Stimulated activated CD4-positive, alpha-beta T cell treated with anti-CD3 and anti-CD28 coated beads, Interleukin-1b, Interleukin-23, amount 100 ng/mL, for 4 hours (primary cell): ENCODE data around the gene EN2.
"Not testable (repeated sequence)": the region's sequence is repeated elsewhere in the genome, so short reads cannot be mapped to it uniquely, and the experiment has no call there.

Source experiments
- DNase-seq, 2 donors: peaks; one replicate each; pipeline ENCODE4 v3.0.0-alpha.2; 2020; ENCODE audit warnings: low read depth in 2 of 2

Gene EN2

DNA sequence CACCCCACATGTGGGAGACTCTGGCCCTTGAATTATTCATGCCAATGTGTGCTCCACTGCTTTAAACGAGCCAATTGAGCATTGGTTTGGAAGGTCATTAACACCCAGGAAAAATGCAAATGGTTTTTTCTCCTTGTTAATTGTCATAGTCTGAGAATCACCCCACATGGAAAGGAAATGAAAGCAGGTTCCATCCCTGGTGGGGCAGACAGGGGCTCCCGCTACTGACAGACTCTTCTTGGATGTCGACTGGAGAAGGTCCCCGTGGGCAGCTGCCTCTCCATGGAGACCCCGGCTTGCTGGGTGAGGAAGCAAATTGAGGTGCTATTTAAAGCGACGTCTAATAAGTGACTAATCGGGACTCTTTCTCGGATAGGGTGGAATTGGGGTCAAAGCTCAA lies 32.0 kb upstream of the EN2 start:
- no peak for DNase-seq

GRCh38 chr7:155426543-155427410 lies 31.2 kb upstream of the EN2 start:
- DNase-seq = no peak

- DNase-seq = no peak
Measured at GRCh38 chr7:155427411-155428038, 30.4 kb upstream of the EN2 start.

GRCh38 chr7:155428171-155428834 lies 29.6 kb upstream of the EN2 start:
- no peak for DNase-seq

DNA sequence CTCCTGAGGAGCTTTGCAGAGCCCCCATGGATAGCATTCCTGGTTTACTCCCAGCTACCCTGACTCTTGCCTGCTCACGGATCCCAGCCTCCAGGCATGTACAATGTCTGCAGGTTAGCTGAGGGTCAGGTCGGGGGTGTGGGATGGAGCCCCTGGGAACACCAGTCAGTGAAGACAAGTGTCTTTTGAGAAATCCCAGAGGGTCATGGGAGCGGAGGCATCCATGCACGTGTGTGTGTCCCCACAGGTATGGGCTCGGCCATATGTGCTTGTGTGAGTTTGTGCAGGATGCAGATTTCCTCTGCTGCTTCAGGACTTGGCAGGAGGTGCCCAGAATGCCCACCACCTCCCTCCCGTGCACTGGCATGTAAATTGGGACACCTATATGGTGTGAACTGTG lies 28.3 kb upstream of the EN2 start:
- DNase-seq = no peak

- DNase-seq = no peak
Measured at GRCh38 chr7:155430606-155431005, 27.3 kb upstream of the EN2 start.

GRCh38 chr7:155431231-155431630 lies 26.7 kb upstream of the EN2 start:
- no peak for DNase-seq

DNA sequence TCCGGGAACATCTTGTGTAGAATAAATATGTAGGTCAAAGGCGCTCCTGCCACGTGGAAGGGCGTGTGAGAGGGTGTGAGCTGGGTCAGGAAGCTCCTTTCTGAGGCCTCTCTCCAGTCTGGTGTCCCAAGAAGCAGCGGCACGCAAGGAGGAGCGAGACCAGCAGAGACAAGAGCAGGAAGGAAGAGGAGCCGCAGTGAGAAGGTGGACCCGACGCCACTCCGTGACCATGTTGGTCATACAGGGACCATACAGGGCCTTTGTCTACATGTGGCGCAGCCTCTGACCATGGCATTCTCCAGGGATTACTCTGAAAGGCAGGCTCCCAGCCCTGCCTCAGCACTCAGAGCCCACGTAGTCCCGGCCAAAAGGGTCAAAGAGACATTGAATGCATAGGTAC lies 26.2 kb upstream of the EN2 start:
- DNase-seq = no peak

DNA sequence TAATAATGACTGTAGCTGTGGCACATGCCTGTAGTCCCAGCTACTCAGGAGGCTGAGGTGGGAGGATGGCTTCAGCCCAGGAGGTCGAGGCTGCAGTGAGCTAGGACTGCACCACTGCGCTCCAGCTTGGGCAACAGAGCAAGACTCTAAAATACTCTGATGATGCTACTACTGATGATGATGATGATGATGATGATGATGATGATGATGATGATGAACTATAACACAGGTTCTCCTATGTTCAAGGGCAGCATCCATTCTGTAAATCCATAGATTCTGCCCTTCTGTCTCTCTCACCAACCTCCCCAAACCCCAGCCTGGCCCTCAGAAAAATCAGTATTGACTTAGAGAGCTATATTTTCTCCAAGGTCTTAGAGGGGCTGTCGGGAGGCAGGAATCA lies 22.8 kb upstream of the EN2 start:
- no peak for DNase-seq

GRCh38 chr7:155437836-155438235 lies 20.1 kb upstream of the EN2 start:
- no peak for DNase-seq

- DNase-seq = no peak
Measured at GRCh38 chr7:155438777-155439176, 19.2 kb upstream of the EN2 start.

- DNase-seq = no peak
Measured at GRCh38 chr7:155439311-155440017, 18.5 kb upstream of the EN2 start.

DNA sequence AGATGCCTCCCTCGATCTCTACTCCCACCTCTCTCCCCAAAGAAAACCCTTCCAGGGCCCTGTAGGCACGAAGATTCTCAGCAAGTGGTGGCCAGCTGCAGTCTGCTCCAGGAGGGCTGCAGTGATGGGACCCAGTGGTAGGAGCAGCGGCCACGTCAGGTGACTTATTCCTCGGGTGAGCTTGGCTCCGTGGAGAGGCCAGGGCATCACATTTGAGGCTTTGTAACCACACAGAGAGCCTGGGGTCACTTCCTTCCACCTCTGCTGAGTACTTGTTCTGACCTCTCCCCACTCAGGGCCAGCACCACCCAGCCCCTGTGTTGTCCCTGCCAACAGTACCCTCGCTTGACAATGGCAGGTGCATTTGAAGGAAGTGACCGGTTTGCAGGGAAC lies 17.9 kb upstream of the EN2 start:
- no peak for DNase-seq

GRCh38 chr7:155441856-155442255 lies 16.1 kb upstream of the EN2 start:
- DNase-seq = no peak

DNA sequence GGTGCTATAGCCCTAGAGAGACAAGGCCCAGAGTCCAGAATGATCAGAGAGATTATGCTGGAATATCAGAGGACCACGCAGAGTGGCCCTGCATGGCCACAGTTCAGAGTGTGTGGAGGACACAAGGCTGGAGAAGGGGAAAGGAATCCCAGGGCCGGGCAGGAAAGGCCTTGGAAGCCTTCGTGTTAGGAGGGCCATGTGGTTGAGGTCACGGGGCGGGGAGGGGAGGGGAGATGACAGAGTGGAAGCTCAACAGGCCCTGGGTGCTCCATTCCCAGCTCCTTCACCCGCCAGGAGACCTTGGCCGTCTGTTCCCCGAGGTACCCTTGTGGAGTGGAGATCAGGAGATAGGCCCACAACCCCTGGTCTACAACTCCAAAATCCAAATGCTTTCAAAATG lies 13.2 kb upstream of the EN2 start:
- no peak for DNase-seq

DNA sequence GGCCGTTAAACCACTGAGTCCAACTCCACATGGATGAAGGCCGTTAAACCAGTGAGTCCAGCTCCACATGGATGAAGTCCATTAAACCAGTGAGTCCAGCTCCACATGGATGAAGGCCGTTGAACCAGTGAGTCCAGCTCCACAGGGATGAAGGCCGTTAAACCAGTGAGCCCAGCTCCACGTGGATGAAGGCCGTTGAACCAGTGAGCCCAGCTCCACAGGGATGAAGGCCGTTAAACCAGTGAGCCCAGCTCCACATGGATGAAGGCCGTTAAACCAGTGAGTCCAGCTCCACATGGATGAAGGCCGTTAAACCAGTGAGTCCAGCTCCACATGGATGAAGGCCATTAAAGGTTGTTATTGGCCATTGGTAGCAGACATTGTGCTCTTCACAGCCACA lies 12.3 kb upstream of the EN2 start:
- DNase-seq = not testable (repeated sequence)

DNA sequence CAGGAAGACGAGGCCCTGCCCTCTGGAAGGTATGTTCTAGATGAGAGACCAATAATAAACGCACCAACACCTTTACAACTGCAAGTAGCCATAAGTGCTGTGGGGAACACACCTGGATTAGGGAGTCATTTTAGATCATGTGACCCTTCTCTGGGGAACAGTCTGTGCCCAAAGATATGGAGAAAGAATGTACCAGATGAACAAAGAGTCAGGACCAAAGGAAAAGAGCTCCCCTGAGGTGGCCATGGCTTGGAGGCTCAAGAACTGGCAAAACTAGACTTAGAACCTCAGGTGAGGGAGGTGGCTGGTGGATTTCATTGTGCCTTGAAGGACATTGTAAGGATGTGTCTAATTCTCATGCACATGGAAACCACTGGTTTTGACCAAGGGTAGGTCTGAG lies 10.3 kb upstream of the EN2 start:
- no peak for DNase-seq

DNA sequence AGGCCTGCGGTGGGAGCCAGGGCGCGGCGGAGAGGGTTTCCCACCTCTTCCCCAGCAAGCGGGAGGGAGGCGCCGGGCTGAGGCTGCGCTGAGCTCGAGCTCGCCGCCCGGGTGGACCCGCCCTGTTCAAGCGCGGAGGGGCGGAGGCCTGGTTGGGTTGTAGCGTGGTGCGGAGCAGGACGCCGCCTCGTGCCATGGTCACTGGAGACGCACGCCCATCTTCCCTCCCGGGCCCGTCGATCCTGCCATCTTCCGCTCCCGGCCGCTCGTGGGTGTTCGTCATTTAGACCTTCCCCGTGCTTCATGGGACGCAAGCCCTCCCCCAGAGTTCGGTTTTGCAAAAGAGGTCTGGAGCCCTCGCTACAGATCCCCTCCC lies 9.3 kb upstream of the EN2 start:
- no peak for DNase-seq

- DNase-seq = no peak
Measured at GRCh38 chr7:155449008-155449868, 8.7 kb upstream of the EN2 start.

GRCh38 chr7:155449869-155450557 lies 7.9 kb upstream of the EN2 start:
- DNase-seq = no peak

- no peak for DNase-seq
Measured at GRCh38 chr7:155450558-155450969, 7.4 kb upstream of the EN2 start.
